Activated T-cell treated with anti-CD3 and anti-CD28 coated beads for 24 hours (primary cell): Measurements from ENCODE around the gene SARDH.

ENCODE experiments used
- DNase-seq: peaks from one replicate; pipeline ENCODE4 v3.0.0-alpha.2; 2020; ENCODE audit warnings: low read depth

The SARDH gene, protein sequence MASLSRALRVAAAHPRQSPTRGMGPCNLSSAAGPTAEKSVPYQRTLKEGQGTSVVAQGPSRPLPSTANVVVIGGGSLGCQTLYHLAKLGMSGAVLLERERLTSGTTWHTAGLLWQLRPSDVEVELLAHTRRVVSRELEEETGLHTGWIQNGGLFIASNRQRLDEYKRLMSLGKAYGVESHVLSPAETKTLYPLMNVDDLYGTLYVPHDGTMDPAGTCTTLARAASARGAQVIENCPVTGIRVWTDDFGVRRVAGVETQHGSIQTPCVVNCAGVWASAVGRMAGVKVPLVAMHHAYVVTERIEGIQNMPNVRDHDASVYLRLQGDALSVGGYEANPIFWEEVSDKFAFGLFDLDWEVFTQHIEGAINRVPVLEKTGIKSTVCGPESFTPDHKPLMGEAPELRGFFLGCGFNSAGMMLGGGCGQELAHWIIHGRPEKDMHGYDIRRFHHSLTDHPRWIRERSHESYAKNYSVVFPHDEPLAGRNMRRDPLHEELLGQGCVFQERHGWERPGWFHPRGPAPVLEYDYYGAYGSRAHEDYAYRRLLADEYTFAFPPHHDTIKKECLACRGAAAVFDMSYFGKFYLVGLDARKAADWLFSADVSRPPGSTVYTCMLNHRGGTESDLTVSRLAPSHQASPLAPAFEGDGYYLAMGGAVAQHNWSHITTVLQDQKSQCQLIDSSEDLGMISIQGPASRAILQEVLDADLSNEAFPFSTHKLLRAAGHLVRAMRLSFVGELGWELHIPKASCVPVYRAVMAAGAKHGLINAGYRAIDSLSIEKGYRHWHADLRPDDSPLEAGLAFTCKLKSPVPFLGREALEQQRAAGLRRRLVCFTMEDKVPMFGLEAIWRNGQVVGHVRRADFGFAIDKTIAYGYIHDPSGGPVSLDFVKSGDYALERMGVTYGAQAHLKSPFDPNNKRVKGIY

GRCh38 chr9:133737774-133738639 is at the start of gene SARDH:
SARDH (minus strand) TSS chr9:133738352; CDS start chr9:133734173, 4,179 bp downstream.
- DNase-seq, result peak; percentile 23

GRCh38 chr9:133787754-133788025 is 49.5 kb upstream of the SARDH start:
- no peak for DNase-seq

DNA sequence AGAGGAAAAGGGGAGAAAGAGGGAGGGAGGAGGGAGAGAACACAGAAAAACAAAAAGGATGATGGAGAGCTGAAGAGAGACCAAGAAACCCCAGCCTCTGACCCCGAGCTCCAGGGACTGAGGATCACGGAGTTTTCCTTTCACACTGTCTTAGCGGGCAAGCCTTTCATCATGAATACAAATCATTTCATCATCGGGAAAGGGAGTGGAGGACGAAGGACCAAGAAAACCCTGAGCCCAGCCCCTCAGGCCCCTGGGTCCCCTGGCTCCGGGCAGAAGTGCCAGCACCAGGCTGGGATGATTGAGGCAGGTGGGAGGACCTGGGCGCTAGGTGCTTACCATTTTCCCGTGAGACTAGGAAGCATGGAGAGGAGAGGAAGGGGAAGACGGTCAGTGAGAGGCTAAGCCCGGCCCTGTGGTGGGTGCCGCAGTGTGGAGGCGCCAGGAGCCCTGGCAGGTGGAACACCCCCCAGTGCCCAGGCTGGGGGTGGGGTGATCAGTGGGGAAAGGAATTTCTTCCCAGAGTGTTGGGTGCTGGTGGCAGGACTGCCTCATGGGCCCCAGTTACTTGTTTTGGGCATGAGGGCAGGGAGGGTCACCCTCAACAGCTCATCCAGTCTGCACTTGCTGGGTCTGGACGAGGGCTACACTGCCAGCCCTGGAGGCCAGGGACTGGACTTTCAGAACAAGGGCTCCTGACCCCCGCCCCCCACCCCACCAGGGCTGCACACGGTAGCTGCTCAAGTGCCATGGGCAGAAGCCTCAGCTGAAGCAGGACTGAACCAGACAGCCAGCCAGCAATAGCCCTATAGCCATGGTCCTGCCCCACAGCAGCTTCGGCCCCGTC is 49.0 kb upstream of the SARDH start:
- DNase-seq, result no peak

- DNase-seq, result no peak
Measured at GRCh38 chr9:133786371-133786753, 48.2 kb upstream of the SARDH start.

- DNase-seq, result no peak
Measured at GRCh38 chr9:133785753-133786370, 47.7 kb upstream of the SARDH start.

GRCh38 chr9:133784731-133785561 is 46.8 kb upstream of the SARDH start:
- no peak for DNase-seq

DNA sequence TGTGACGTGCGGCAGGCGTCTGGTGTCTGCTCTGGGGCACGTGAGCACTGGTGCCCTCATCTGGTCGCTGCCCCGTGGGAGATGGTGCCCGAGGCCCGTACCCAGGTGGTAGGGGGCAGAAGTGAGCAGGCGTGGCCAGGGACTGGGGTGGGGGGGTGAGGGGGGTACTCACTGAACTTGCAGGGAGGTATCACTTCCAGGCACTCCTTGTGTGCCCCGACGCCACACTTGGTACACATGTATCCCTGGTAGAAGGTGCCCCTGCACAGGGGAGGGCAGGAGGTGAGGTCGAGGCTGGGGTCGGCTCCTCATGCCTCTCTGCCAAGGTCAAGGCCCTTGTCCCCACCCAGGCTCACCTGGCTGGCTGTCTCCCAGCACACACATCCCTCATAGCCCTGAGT is 45.2 kb upstream of the SARDH start:
- DNase-seq, result no peak

GRCh38 chr9:133782157-133783130 is 44.3 kb upstream of the SARDH start:
- DNase-seq, result peak; percentile 54

- no peak for DNase-seq
Measured at GRCh38 chr9:133781828-133782135, 43.6 kb upstream of the SARDH start.

- no peak for DNase-seq
Measured at GRCh38 chr9:133780962-133781827, 43.0 kb upstream of the SARDH start.

DNA sequence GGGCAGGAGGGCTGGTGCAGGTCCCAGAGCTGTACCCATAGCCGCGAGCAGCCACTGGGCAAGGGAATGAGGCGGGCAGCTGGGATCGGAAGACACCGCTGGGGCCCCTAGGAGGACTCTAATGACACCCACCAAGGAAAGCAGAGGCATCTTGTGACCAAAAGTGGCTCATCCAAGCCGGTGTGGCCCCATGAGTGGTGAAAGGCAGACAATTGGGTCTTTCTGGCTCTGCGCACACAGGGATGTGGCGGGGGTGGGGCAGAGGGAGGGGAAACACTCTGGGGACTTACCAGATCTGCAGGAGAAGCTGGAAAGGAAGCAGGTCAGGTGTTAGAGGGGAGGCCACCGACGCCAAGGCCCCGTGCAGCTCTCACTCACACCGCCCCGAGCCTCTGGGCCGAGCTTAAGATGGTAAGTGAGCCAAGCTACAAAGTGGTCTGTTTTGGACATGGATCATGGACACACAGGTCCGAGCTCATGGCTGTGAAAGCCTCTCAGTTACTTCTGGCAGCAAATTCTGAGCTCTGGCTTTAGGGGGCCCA is 42.3 kb upstream of the SARDH start:
- no peak for DNase-seq

DNA sequence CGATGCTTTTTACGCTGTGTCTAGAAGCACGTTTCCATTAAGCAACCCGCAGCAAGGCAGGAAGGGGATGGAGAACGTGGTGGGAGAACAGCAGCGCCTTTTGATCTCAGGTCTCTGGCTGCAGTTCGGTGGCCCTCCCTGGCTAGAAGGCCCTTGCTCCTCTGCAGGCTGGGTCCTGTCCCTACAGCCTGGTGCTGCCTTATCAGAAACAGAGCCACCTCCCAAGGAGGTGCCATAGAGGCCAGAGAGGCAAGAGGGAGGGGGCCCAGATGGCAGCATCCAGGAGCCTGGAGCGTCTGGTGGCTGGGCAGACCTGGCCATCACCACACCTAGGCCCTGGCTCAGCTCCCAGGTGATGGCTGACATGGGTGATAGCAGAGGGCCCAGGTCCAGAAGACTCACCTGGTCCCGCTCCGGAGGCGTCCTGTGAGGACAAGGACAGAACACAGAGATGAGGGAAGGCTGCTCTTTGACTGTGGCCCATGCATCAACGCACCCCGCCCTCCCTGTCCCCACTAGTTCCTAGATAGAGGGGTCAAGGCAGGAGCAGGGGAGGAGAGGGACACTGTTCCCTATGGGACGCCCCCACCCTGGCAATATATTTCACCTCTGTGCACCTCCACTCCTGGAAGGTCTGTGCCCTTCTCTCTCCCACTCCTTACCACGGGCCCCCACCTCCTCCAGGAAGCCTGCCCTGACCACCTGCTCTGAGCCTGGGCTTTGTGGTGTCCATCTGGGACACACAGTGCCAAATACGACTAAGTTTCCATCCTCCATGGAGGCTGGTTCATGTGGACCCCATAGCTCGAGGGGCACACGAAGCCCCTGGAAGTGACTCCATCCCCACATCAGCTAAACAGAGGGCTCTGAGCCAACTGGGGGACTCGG is 41.6 kb upstream of the SARDH start:
- no peak for DNase-seq

GRCh38 chr9:133779081-133779480 is 40.9 kb upstream of the SARDH start:
- DNase-seq, result no peak

DNA sequence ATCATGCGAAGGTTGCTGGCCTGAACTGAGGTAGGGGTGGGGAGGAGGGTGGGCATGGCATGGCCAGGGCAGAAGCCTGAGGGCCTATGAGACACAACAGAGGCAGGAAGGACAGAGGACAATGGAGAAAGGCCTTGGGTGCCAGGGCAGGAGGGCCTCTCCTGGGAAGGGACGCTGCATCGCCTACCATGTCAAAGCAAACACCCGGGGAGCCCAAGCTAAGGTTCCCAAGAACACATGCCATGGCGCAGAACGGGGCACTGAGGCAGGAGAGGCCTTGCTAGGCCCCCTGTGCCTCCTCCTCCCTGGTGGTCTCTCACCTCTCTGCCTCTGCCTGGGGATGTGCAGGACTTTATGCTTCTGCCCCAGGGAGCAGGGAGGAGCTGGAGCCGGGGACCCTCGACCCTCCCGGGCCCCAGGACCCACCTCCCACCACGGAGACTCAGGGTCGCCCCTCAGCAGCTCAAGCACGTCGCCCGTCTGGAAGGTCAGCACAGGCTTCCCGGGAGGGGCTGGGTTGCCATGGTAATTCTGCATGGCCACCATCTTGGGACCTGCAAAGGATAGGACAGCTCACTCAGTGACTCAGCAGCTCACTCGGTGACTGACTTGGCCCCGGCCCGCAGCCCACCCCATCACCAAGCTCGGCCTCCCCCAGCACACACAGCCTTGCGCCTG is 40.3 kb upstream of the SARDH start:
- no peak for DNase-seq

- no peak for DNase-seq
Measured at GRCh38 chr9:133777871-133778270, 39.7 kb upstream of the SARDH start.
